ENCODE results near the gene ARHGEF7.

DNA sequence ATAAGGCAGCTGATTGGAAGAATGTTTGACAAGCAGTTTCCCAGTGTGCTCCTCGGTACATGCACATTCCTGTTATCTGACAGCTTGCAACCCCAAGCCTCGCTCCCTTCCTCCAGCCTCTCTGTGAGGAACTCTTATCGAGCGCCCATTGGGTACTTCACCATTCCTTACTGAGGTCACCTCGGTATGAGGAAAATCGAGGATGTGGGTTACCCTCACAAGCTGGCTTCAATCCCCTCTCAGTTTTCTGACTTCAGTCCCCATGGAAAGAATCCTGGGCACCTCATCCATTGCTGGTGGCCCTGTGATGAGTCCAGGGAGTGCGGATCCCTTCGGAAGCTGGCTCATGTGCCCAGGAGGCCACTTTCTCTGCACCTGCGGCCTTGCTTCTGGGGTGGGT, 222.6 kb downstream of the ARHGEF7 start:
- TF ChIP-seq POLR2A (IDR thresholded peaks at IDR 0.05) (no peak), EP300 (IDR thresholded peaks at IDR 0.05) (no peak)
- TF ChIP-seq, protein P1, sequence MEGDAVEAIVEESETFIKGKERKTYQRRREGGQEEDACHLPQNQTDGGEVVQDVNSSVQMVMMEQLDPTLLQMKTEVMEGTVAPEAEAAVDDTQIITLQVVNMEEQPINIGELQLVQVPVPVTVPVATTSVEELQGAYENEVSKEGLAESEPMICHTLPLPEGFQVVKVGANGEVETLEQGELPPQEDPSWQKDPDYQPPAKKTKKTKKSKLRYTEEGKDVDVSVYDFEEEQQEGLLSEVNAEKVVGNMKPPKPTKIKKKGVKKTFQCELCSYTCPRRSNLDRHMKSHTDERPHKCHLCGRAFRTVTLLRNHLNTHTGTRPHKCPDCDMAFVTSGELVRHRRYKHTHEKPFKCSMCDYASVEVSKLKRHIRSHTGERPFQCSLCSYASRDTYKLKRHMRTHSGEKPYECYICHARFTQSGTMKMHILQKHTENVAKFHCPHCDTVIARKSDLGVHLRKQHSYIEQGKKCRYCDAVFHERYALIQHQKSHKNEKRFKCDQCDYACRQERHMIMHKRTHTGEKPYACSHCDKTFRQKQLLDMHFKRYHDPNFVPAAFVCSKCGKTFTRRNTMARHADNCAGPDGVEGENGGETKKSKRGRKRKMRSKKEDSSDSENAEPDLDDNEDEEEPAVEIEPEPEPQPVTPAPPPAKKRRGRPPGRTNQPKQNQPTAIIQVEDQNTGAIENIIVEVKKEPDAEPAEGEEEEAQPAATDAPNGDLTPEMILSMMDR (IDR thresholded peaks at IDR 0.05): no peak

All from stomach (tissue), 4 donors.